ENCODE measurements around the gene RNF126.
A peak's percentile ranks its signal among the peaks of the same experiment; 100 is the strongest.
"Not testable (repeated sequence)": the region's sequence is repeated elsewhere in the genome, so short reads cannot be mapped to it uniquely, and the experiment has no call there.

RNF126 gene

GRCh38 chr19:645912-646778 lies 16.9 kb downstream of the RNF126 start:
- FAIRE-seq: no peak

GRCh38 chr19:644789-645188 lies 18.2 kb downstream of the RNF126 start:
- FAIRE-seq: no peak

- FAIRE-seq: no peak
Measured at GRCh38 chr19:644363-644762, 18.7 kb downstream of the RNF126 start.

GRCh38 chr19:643736-644135 lies 19.3 kb downstream of the RNF126 start:
- FAIRE-seq: no peak

DNA sequence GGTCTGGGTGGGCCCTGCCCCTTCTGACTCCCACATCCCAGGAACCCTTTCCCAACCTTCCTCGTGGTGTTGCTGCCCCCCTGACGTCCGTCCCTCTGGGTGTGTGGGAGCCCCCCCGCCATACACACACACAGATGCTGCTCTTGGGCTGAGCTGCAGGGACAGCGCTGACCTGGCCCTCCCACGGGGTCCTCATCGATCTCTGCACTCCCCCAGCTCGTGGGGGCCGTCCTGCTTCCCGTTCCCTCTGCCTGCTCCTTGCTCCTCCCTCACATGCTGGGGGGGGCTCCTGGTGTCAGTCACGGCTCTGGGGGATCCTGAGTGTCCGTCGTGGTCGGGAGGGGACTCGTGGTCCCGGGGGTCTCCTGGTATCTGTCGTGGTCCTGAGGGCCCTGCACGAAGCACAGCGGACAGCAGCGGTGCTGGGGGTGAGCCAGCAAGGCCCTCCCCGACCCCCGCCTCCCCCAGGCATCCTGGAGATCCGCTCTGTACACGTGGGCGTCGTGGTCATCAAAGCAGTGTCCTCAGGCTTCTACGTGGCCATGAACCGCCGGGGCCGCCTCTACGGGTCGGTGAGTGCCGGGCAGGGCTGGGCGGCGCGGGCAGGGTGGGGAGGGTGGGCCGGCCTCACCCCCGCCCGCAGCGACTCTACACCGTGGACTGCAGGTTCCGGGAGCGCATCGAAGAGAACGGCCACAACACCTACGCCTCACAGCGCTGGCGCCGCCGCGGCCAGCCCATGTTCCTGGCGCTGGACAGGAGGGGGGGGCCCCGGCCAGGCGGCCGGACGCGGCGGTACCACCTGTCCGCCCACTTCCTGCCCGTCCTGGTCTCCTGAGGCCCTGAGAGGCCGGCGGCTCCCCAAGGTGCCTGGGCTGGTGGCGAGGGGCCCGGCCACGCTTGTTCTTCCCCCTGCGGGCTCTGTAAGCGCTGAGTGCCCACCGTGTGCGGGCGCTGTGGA lies 20.0 kb downstream of the RNF126 start:
- FAIRE-seq: no peak

GRCh38 chr19:641702-642101 lies 21.3 kb downstream of the RNF126 start:
- no peak for FAIRE-seq

DNA sequence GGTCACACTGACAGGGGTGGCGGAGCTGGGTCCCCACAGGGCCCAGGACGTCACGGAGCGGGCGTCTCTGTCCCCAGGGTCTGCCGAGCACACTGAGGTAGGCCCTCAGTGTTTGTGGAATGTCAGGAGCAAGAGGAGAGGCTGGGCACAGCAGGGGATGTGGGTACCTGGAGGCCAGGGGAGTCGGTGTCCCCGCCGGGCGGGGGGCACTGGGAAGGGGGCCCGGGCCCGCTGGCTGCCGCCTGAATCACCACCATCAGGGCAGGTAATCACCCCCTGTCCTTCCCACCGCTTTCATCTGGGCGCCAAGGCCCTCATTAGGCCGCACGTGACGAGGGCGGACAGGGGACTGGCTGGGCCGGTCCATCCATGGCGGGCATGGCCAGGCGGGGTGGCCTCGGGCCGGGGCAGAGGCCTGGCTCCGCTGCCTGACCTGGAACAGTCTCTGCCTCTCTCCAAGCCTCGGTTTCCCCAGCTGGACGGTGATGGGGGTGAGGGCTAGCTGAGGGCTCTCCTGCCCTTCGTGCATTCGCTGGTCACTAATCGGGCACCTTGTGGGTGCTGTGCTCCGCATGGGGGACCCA lies 22.3 kb downstream of the RNF126 start:
- FAIRE-seq: no peak

- FAIRE-seq: no peak
Measured at GRCh38 chr19:640161-640558, 22.9 kb downstream of the RNF126 start.

DNA sequence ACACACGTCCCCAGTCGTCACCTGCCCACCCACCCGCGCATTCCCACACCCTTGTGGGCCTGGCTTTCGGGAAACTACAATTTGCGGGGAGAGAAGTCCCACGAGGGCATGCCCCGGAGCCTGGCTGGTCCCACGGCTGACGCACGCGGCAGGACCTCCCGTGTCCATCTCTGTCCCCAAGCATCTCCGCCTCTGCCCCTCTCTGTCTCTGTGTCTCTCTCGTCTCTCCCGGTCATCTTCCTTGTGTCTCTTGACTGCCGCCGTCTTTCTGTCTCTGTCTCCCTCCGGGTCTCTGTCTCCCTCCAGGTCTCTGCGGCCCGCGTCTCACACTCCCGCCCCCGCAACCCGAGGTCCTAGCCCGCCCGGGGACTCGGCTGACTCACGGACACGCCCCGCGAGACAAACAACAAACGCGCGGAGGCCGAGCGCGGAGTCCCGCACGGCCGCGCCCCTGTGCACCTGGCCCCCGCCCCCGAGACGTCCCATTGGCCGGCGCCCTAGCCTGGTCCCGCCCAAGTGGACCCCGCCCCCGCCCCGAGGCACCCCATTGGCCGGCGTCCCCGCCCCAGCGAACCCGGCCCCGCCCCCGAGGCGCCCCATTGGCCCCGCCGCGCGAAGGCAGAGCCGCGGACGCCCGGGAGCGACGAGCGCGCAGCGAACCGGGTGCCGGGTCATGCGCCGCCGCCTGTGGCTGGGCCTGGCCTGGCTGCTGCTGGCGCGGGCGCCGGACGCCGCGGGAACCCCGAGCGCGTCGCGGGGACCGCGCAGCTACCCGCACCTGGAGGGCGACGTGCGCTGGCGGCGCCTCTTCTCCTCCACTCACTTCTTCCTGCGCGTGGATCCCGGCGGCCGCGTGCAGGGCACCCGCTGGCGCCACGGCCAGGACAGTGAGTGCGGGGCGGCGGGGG lies 23.5 kb downstream of the RNF126 start, which contains the start of gene FGF22:
FGF22 (plus strand) TSS at position 627 of the 908 bp plus-strand sequence; CDS start at position 674, 47 bp downstream.
- FAIRE-seq: no peak

DNA sequence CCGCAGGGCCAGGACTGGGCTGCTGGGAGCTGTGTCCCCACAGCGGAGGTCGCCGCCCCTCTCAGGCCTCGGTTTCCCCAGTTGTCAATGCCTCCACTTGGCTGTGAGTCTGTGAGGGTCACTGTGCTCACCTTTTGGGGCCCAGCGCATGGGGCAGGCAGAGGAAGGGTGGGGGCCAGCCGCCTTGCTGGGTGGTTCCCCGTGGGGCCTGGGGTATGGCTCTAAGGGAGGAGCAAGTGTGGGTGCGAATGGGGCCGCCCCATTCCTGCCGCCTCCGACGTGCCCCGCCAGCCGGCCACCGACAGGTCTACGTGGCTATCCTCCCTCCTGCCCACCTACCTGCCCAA lies 24.1 kb downstream of the RNF126 start:
- FAIRE-seq: no peak

DNA sequence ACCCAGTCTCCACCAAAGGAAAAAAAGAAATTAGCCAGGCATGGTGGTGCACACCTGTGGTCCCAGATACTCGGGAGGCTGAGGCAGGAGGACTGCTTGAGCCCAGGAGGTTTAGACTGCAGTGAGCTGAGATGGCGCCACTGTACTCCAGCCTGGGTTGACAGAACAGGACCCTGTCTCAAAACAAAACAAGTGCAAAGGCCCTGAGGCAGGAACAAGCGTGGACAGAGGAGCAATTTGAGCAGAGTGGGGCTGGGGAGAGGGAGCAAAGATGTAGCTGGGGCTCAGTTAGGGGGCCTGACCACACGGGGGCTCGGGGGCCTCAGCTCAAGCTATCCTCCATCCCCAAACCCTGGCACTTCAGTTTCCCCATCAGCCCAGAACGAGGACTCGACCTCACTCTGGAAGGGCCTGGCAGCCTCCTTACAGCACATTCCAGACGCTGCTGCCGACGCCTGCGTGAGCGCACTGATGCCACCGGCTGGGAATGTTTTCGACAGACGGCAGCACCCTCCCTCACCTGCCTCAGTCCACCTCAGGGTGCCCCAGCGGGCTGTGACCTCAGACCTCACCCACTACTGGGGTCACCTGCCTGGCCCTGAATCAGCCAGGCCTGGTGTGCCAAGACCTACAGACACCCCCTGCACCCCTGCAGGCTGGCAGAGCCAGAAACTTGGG lies 27.9 kb downstream of the RNF126 start:
- no peak for FAIRE-seq

- no peak for FAIRE-seq
Measured at GRCh38 chr19:633786-634639, 29.0 kb downstream of the RNF126 start.

DNA sequence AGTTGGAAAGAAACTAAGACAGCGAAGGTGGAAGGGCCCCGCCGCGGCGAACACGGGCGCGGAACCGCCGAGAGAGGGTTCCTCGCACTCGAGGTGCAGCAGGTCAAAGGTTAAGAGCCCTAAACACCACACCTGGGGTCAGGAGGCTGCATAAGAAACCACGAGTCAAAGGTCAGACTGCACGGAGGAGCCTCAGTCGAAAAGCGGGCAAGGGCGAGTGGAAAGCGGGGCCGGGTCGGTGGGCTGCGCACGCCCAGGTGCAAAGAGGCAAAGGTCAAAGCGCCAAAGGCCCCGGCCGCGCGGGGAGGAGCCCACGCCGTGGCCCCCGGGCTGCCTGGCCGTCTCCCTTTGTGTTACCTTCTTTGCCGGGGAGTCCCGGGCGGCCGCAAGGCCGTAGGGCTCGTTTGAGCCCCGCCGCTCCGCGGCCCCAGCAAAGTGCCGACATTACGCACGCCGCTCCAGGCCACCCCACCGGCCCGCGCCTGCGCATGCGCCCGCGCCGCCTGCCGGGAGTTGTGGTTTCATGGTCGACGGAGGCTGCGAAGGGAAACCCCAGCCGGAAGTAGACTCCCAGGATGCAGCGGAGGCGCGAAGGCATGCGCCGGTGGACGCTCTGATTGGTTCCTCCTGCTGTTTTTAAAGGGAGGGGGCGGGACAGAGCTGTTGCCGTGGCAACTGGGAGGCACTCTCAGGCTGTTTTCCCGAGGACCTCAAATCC lies 29.8 kb downstream of the RNF126 start, which contains the start of gene POLRMT:
POLRMT (minus strand) TSS at position 470 of the 718 bp plus-strand sequence; CDS start at position 445, 25 bp downstream.
- FAIRE-seq: peak; percentile 84

DNA sequence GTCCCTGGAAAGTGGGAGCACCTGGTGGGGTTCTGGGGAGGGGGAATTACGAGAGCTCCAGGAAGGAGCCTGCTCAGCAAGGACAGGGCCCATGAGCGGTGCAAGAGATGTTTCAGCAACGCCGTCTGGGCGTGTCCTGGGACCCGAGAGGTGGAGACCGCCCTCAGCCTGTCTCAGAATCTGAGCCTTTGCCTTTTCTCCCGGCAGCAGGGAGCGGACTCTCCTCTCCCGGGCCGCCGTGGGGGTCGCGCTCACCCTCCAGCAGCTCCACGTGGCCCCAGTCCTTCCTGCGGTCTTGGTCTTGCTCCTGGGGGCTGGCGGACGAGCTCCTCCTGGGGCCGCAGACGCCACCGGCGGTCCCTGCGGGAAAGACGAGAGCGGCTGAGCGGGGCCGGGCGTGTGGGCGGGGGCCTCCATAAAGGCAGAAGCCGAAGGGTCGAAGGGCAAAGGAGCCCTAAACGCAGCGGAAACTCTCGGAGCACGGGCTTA lies 30.4 kb downstream of the RNF126 start:
- no peak for FAIRE-seq

DNA sequence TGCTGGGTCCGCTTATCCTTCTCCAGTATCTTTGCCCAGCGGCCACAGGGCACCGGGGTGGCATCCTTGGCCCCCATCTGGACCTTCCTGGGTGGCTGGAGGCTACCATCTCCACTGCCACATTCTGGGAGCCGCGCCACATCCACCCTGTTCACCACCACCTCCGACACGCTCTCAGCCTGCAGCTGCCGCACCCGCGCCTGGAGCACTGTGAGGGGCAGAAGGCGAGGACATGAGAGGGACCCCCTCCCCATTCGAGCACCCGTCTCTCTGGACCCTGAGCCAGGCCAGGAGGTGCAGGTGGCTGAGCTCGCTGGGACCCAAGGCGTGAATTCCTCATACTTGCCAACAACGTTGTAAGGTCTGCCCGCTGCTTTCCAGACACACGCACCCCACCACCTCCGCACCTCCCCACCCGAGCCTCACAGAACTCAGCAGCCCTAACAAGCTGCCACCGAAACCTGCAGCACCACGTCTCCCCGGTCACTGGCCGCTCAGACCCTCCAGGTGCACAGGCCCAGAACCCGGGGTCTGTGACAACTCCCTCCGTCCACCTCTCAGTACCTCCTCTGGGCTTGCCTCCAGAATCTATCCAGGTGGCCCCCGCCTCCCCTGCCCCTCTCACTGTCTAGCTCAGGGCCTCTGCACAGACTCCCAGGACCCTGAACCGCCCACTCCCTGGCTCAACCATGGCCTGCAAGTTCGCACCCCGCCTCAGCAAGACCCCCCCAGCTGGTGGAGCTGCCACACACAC lies 32.9 kb downstream of the RNF126 start:
- no peak for FAIRE-seq

DNA sequence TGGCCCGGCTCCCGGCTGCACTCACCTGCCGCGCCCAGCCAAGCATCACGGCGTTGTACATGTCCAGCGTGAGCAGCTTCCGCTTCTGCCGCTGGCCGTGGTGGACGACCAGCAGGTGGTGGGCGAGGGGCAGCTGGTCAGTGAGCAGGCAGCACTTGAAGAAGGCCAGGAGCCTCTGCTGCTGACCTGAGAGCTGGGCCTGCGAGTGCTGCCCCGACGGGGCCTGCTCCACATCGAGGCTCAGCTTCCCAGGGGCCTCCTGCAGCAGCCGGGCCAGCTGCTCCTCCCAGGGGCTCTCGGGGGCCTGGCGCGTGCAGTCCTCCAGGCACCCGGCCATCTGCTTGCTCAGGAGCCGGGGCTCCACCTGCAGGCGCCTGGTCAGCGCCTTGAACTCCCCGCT lies 33.5 kb downstream of the RNF126 start:
- not testable (repeated sequence) for FAIRE-seq

DNA sequence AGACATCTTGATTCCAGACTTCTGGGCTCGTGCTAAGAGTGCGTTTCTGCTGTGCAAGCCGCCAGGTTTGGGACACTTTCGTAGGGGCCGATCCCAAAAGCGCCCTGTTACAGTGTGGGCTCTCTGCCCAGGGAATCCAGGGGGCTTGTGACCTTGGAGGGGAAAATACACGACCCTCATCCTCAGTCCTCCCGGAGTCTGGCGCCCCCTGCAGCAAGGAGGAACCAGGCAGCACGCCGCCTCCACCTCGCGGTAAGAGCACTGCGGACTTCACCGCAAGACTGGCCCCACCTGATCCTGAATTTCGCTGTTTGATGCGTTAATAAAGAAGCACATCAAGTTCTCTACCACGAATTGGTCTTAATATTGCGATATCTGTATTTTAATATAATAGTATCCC lies 34.8 kb downstream of the RNF126 start:
- no peak for FAIRE-seq

- not testable (repeated sequence) for FAIRE-seq
Measured at GRCh38 chr19:626566-626965, 36.4 kb downstream of the RNF126 start.

DNA sequence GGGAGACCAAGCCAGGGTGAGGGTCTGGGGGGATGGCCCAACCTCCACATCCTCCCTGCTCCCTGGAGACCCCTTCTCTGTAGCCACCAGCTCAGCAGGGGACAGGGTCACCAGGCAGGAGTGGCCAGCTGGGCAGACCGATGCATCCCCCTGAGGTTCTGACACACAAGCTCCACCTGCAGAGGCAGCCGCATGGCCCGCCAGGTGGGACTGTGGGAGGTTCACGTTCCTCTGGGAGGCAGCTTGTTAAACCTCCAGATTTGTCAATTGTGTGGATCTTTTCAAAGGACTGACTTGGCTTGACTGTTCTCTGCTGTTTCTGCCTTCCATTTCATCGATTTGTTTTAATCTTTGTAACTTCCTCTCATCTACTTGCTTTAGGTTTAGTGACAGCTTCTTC lies 37.8 kb downstream of the RNF126 start:
- no peak for FAIRE-seq

All from A204.1 (cell line).